ENCODE measurements around the gene ANKS4B. TPM values are rescaled to one million over a fixed set of nuclear protein-coding genes. Genes with fewer than 3 reads are reported as not detected.
A peak's percentile ranks its signal among the peaks of the same experiment; 100 is the strongest.

The ANKS4B gene
- total RNA-seq, 1 experiment from 2014 or later = not detected

GRCh38 chr16:21281698-21282389, 48.3 kb downstream of the ANKS4B start:
- ChIA-PET CTCF (interaction anchor here (1.2 kb wide), 1 partner anchor 93 kb away, joined by 3 read pairs; no protein-coding TSS in a partner anchor), POLR2A (ENCODE audit: low non-redundant PET) (no interaction called here)
- H3K4me3 ChIP-seq (ENCODE audit: low read depth, low read length, poor library complexity, severe bottlenecking) = no peak overlapping the region
- H3K36me3 ChIP-seq (ENCODE audit: insufficient read depth, low read length, poor library complexity, severe bottlenecking) = no peaks in the 10 kb centered on the region
- no peak for TF ChIP-seq CTCF (conservative IDR thresholded peaks at IDR 0.05; ENCODE audit: low read depth, low read length)
- no peak for TF ChIP-seq EZH2 (IDR thresholded peaks at IDR 0.05; ENCODE audit: borderline replicate concordance, low read depth, low read length, poor library complexity, severe bottlenecking)
- no peaks in the 10 kb centered on the region for H3K9me3 ChIP-seq (ENCODE audit: low read depth, low read length, poor library complexity, severe bottlenecking)
- no peak for DNase-seq (ENCODE audit: low spot score)
- H3K27ac ChIP-seq (ENCODE audit: low read depth, low read length, poor library complexity, severe bottlenecking) = no peak overlapping the region
- intact Hi-C loops (cut with micrococcal nuclease; ENCODE audit: unreplicated experiment) = loop anchor here (5.0 kb wide), 1 partner anchor 95 kb away; no protein-coding TSS in a partner anchor
- peaks cover 81% of the 10 kb centered on the region for H3K27me3 ChIP-seq (replicated peaks; ENCODE audit: insufficient read depth, low read depth, low read length, poor library complexity)
- no TSS peak for BruUV-seq (replicated peaks)
- H3K4me1 ChIP-seq (ENCODE audit: insufficient read depth, low read length, poor library complexity, severe bottlenecking) = no peaks in the 10 kb centered on the region

GRCh38 chr16:21283521-21284289, 50.2 kb downstream of the ANKS4B start:
- H3K9me3 ChIP-seq (ENCODE audit: low read depth, low read length, poor library complexity, severe bottlenecking) = no peaks in the 10 kb centered on the region
- no TSS peak for BruUV-seq (replicated peaks)
- intact Hi-C loops (cut with micrococcal nuclease; ENCODE audit: unreplicated experiment) = loop anchor here (5.0 kb wide), 1 partner anchor 96 kb away; no protein-coding TSS in a partner anchor
- H3K36me3 ChIP-seq (ENCODE audit: insufficient read depth, low read length, poor library complexity, severe bottlenecking) = no peaks in the 10 kb centered on the region
- TF ChIP-seq EZH2 (IDR thresholded peaks at IDR 0.05; ENCODE audit: borderline replicate concordance, low read depth, low read length, poor library complexity, severe bottlenecking) = peak; percentile 67
- peak; percentile 41; the same call in 1 of the 2 replicates for TF ChIP-seq CTCF (conservative IDR thresholded peaks at IDR 0.05; ENCODE audit: low read depth, low read length)
- H3K4me1 ChIP-seq (ENCODE audit: insufficient read depth, low read length, poor library complexity, severe bottlenecking) = no peaks in the 10 kb centered on the region
- ChIA-PET POLR2A (ENCODE audit: low non-redundant PET) (no interaction called here), CTCF (interaction anchor here (0.8 to 1.0 kb wide), 2 partner anchors 17 to 306 kb away, joined by 3 to 13 read pairs; no protein-coding TSS in a partner anchor)
- no peak overlapping the region for H3K27ac ChIP-seq (ENCODE audit: low read depth, low read length, poor library complexity, severe bottlenecking)
- H3K27me3 ChIP-seq (replicated peaks; ENCODE audit: insufficient read depth, low read depth, low read length, poor library complexity) = peaks cover 80% of the 10 kb centered on the region
- H3K4me3 ChIP-seq (ENCODE audit: low read depth, low read length, poor library complexity, severe bottlenecking) = peak overlapping the region; percentile 37
- DNase-seq (ENCODE audit: low spot score) = peak; percentile 31

- POLR2A ChIA-PET (ENCODE audit: low non-redundant PET) = no interaction called here
- peaks cover 78% of the 10 kb centered on the region for H3K27me3 ChIP-seq (replicated peaks; ENCODE audit: insufficient read depth, low read depth, low read length, poor library complexity)
- BruUV-seq (replicated peaks) = no TSS peak
- CTCF ChIA-PET = interaction anchor here (1.0 kb wide), 1 partner anchor 17 kb away, joined by 3 read pairs; no protein-coding TSS in a partner anchor
- DNase-seq (ENCODE audit: low spot score) = no peak
- H3K27ac ChIP-seq (ENCODE audit: low read depth, low read length, poor library complexity, severe bottlenecking) = no peak overlapping the region
- H3K36me3 ChIP-seq (ENCODE audit: insufficient read depth, low read length, poor library complexity, severe bottlenecking) = no peaks in the 10 kb centered on the region
- TF ChIP-seq CTCF (conservative IDR thresholded peaks at IDR 0.05; ENCODE audit: low read depth, low read length) = no peak
- no peaks in the 10 kb centered on the region for H3K9me3 ChIP-seq (ENCODE audit: low read depth, low read length, poor library complexity, severe bottlenecking)
- no peak overlapping the region for H3K4me3 ChIP-seq (ENCODE audit: low read depth, low read length, poor library complexity, severe bottlenecking)
- H3K4me1 ChIP-seq (ENCODE audit: insufficient read depth, low read length, poor library complexity, severe bottlenecking) = no peaks in the 10 kb centered on the region
- intact Hi-C loops (cut with micrococcal nuclease; ENCODE audit: unreplicated experiment) = loop anchor here (5.0 kb wide), 1 partner anchor 97 kb away; no protein-coding TSS in a partner anchor
Observed at GRCh38 chr16:21284414-21284813, 50.9 kb downstream of the ANKS4B start.

All from A673 (cell line).